Type B pancreatic cell (in vitro differentiated cells): Measurements from ENCODE around the gene AK8. TPM values are rescaled to one million over a fixed set of nuclear protein-coding genes. Genes with fewer than 3 reads are reported as not detected.

Experiments
- DNase-seq: peaks from one replicate; pipeline ENCODE4 v3.0.0; 2021; ENCODE audit warnings: mixed read lengths; ENCODE audit not compliant: unreplicated experiment; ENCODE audit errors: extremely low spot score
- H3K27ac Mint-ChIP-seq: 2 replicates; pipeline ENCODE4 v1.8.0; 2021; ENCODE audit warnings: mild to moderate bottlenecking, mixed read lengths
- H3K27me3 Mint-ChIP-seq: 2 replicates; pipeline ENCODE4 v1.8.0; 2021; ENCODE audit warnings: mixed read lengths
- H3K36me3 Mint-ChIP-seq: 2 replicates; pipeline ENCODE4 v1.8.0; 2021; ENCODE audit warnings: mixed read lengths
- H3K4me1 Mint-ChIP-seq: one replicate; pipeline ENCODE4 v1.8.0; 2021; ENCODE audit warnings: mixed read lengths; ENCODE audit not compliant: unreplicated experiment
- H3K4me3 Mint-ChIP-seq: 2 replicates; pipeline ENCODE4 v1.8.0; 2021; ENCODE audit warnings: mild to moderate bottlenecking, mixed read lengths
- H3K9me3 Mint-ChIP-seq: 2 replicates; pipeline ENCODE4 v1.8.0; 2021; ENCODE audit warnings: mixed read lengths
- CTCF ChIP-seq: fragments of 200-600 bp; sonication (generic); conservative IDR thresholded peaks from 2 replicates; pipeline ENCODE4 v1.5.0; 2021; ENCODE audit warnings: antibody characterized with exemption, mild to moderate bottlenecking
- total RNA-seq: library from RNA; stranded (reverse); gene quantifications from 2 replicates; pipeline ENCODE4 v1.2.1, GENCODE V29; 2021; ENCODE audit warnings: low replicate concordance

AK8 gene
- total RNA-seq, 1 donor from 2014 or later = 5.5 TPM

GRCh38 chr9:132855904-132856303 lies 22.2 kb downstream of the AK8 start:
- TF ChIP-seq CTCF = no peak
- no peaks in the 10 kb centered on the region for H3K9me3 Mint-ChIP-seq
- no peaks in the 10 kb centered on the region for H3K4me1 Mint-ChIP-seq
- no peaks in the 10 kb centered on the region for H3K36me3 Mint-ChIP-seq
- DNase-seq = no peak
- no peaks in the 10 kb centered on the region for H3K27me3 Mint-ChIP-seq
- H3K27ac Mint-ChIP-seq = no peak overlapping the region
- H3K4me3 Mint-ChIP-seq = no peak overlapping the region

GRCh38 chr9:132854832-132855231 lies 23.3 kb downstream of the AK8 start:
- no peak overlapping the region for H3K4me3 Mint-ChIP-seq
- H3K36me3 Mint-ChIP-seq = no peaks in the 10 kb centered on the region
- H3K27ac Mint-ChIP-seq = no peak overlapping the region
- TF ChIP-seq CTCF = no peak
- H3K4me1 Mint-ChIP-seq = no peaks in the 10 kb centered on the region
- no peak for DNase-seq
- no peaks in the 10 kb centered on the region for H3K9me3 Mint-ChIP-seq
- H3K27me3 Mint-ChIP-seq = no peaks in the 10 kb centered on the region

- H3K9me3 Mint-ChIP-seq = no peaks in the 10 kb centered on the region
Observed at GRCh38 chr9:132853482-132853881, 24.6 kb downstream of the AK8 start.

GRCh38 chr9:132849185-132849706 lies 28.8 kb downstream of the AK8 start:
- H3K4me1 Mint-ChIP-seq = no peaks in the 10 kb centered on the region
- H3K9me3 Mint-ChIP-seq = no peaks in the 10 kb centered on the region
- no peaks in the 10 kb centered on the region for H3K36me3 Mint-ChIP-seq
- H3K27ac Mint-ChIP-seq = no peak overlapping the region
- TF ChIP-seq CTCF = no peak
- no peaks in the 10 kb centered on the region for H3K27me3 Mint-ChIP-seq
- DNase-seq = no peak
- H3K4me3 Mint-ChIP-seq = no peak overlapping the region

More at GRCh38 chr9:132853482-132853881, 24.6 kb downstream of the AK8 start:
- DNase-seq = no peak
- H3K4me1 Mint-ChIP-seq = no peaks in the 10 kb centered on the region
- H3K27ac Mint-ChIP-seq = no peak overlapping the region
- H3K36me3 Mint-ChIP-seq = no peaks in the 10 kb centered on the region
- no peaks in the 10 kb centered on the region for H3K27me3 Mint-ChIP-seq
- no peak for TF ChIP-seq CTCF
- no peak overlapping the region for H3K4me3 Mint-ChIP-seq

GRCh38 chr9:132846918-132847515 lies 31.1 kb downstream of the AK8 start:
- H3K27me3 Mint-ChIP-seq = no peaks in the 10 kb centered on the region
- DNase-seq = no peak
- no peak for TF ChIP-seq CTCF
- H3K4me1 Mint-ChIP-seq = peaks cover 9% of the 10 kb centered on the region
- no peaks in the 10 kb centered on the region for H3K9me3 Mint-ChIP-seq
- no peak overlapping the region for H3K4me3 Mint-ChIP-seq
- H3K36me3 Mint-ChIP-seq = peaks cover 3% of the 10 kb centered on the region
- H3K27ac Mint-ChIP-seq = no peak overlapping the region
